ENCODE data around the gene CCDC85B. TPM values are rescaled to one million over a fixed set of nuclear protein-coding genes. Genes with fewer than 3 reads are reported as not detected.

CCDC85B gene
- total and polyA plus RNA-seq, 2 of the 13 experiments (the other 11 are each of a cell fraction or from before 2014, with no cell fraction given): 8.2 to 19.5 TPM

DNA sequence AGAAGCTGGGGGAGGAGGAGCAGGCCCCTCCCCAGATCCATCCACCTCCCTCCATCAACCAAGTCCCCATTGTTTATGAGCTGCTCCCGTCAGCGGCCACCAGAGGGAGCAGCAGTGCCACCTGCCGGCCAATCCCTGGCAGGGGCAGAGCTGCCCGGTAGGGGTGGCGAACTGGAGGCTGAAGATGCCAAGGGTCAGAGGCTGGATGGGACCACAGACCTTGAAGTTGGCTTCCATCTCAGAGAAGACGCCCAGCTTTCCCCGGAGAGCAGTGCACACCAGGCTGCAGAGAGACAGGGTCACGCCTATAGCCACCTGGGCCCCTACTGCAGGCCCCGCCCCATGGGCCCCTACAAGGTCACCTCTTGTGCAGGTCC lies 5.8 kb upstream of the CCDC85B start (continued):
- no peak for TF ChIP-seq ZNF343 (CRISPR knock-in tag; IDR thresholded peaks at IDR 0.05)
- peak; percentile 22; the same call in 1 of the 2 replicates for TF ChIP-seq ZSCAN25 (CRISPR knock-in tag; IDR thresholded peaks at IDR 0.05)
- TF ChIP-seq DPF2 (CRISPR knock-in tag; IDR thresholded peaks at IDR 0.05; ENCODE audit: borderline replicate concordance, low read depth): no peak
- TF ChIP-seq, protein P1, sequence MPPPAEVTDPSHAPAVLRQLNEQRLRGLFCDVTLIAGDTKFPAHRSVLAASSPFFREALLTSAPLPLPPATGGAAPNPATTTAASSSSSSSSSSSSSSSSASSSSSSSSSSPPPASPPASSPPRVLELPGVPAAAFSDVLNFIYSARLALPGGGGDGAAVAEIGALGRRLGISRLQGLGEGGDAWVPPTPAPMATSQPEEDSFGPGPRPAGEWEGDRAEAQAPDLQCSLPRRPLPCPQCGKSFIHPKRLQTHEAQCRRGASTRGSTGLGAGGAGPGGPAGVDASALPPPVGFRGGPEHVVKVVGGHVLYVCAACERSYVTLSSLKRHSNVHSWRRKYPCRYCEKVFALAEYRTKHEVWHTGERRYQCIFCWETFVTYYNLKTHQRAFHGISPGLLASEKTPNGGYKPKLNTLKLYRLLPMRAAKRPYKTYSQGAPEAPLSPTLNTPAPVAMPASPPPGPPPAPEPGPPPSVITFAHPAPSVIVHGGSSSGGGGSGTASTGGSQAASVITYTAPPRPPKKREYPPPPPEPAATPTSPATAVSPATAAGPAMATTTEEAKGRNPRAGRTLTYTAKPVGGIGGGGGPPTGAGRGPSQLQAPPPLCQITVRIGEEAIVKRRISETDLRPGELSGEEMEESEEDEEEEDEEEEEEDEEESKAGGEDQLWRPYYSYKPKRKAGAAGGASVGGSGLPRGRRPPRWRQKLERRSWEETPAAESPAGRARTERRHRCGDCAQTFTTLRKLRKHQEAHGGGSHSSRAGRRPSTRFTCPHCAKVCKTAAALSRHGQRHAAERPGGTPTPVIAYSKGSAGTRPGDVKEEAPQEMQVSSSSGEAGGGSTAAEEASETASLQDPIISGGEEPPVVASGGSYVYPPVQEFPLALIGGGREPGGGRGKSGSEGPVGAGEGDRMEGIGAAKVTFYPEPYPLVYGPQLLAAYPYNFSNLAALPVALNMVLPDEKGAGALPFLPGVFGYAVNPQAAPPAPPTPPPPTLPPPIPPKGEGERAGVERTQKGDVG (CRISPR knock-in tag; IDR thresholded peaks at IDR 0.05; ENCODE audit: borderline replicate concordance): no peak
- TF ChIP-seq, protein P2, sequence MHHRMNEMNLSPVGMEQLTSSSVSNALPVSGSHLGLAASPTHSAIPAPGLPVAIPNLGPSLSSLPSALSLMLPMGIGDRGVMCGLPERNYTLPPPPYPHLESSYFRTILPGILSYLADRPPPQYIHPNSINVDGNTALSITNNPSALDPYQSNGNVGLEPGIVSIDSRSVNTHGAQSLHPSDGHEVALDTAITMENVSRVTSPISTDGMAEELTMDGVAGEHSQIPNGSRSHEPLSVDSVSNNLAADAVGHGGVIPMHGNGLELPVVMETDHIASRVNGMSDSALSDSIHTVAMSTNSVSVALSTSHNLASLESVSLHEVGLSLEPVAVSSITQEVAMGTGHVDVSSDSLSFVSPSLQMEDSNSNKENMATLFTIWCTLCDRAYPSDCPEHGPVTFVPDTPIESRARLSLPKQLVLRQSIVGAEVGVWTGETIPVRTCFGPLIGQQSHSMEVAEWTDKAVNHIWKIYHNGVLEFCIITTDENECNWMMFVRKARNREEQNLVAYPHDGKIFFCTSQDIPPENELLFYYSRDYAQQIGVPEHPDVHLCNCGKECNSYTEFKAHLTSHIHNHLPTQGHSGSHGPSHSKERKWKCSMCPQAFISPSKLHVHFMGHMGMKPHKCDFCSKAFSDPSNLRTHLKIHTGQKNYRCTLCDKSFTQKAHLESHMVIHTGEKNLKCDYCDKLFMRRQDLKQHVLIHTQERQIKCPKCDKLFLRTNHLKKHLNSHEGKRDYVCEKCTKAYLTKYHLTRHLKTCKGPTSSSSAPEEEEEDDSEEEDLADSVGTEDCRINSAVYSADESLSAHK (CRISPR knock-in tag; IDR thresholded peaks at IDR 0.05; ENCODE audit: borderline replicate concordance): no peak
- TF ChIP-seq, protein P3, sequence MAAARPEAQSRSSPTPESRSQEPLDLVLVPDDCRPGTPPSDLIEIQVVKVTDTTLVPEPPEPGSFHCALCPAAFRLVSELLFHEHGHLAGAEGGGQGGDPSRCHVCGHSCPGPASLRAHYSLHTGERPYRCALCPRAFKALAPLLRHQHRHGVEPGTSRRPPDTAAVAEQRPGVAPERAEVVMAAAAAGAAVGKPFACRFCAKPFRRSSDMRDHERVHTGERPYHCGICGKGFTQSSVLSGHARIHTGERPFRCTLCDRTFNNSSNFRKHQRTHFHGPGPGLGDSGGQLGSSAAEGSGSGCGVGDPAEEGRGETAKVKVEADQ (CRISPR knock-in tag; IDR thresholded peaks at IDR 0.05; ENCODE audit: borderline replicate concordance): no peak
- TF ChIP-seq FOSL2 (CRISPR knock-in tag; IDR thresholded peaks at IDR 0.05): peak; percentile 56; the same call in 1 of the 2 replicates
- TF ChIP-seq, protein P4, sequence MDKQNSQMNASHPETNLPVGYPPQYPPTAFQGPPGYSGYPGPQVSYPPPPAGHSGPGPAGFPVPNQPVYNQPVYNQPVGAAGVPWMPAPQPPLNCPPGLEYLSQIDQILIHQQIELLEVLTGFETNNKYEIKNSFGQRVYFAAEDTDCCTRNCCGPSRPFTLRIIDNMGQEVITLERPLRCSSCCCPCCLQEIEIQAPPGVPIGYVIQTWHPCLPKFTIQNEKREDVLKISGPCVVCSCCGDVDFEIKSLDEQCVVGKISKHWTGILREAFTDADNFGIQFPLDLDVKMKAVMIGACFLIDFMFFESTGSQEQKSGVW (CRISPR knock-in tag; IDR thresholded peaks at IDR 0.05; ENCODE audit: borderline replicate concordance): no peak
- no peak for TF ChIP-seq ZNF547 (CRISPR knock-in tag; IDR thresholded peaks at IDR 0.05)
- TF ChIP-seq TCF7L2 (IDR thresholded peaks at IDR 0.05; ENCODE audit: low read depth, low read length): no peak
- TF ChIP-seq NONO (IDR thresholded peaks at IDR 0.05): no peak
- TF ChIP-seq NONO (CRISPR knock-in tag; conservative IDR thresholded peaks at IDR 0.05): no peak; the same call in 1 of the 2 replicates
- no peak for TF ChIP-seq MIER3 (CRISPR knock-in tag; IDR thresholded peaks at IDR 0.05; ENCODE audit: borderline replicate concordance)
- TF ChIP-seq MAFK (conservative IDR thresholded peaks at IDR 0.05 in 1 of 2, IDR thresholded peaks at IDR 0.05 in 1 of 2; ENCODE audit: low read length in 2 of 2): no peak
- TF ChIP-seq, protein P5, sequence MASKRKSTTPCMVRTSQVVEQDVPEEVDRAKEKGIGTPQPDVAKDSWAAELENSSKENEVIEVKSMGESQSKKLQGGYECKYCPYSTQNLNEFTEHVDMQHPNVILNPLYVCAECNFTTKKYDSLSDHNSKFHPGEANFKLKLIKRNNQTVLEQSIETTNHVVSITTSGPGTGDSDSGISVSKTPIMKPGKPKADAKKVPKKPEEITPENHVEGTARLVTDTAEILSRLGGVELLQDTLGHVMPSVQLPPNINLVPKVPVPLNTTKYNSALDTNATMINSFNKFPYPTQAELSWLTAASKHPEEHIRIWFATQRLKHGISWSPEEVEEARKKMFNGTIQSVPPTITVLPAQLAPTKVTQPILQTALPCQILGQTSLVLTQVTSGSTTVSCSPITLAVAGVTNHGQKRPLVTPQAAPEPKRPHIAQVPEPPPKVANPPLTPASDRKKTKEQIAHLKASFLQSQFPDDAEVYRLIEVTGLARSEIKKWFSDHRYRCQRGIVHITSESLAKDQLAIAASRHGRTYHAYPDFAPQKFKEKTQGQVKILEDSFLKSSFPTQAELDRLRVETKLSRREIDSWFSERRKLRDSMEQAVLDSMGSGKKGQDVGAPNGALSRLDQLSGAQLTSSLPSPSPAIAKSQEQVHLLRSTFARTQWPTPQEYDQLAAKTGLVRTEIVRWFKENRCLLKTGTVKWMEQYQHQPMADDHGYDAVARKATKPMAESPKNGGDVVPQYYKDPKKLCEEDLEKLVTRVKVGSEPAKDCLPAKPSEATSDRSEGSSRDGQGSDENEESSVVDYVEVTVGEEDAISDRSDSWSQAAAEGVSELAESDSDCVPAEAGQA (IDR thresholded peaks at IDR 0.05; ENCODE audit: low read depth): no peak
- TF ChIP-seq, protein P5 (CRISPR knock-in tag; IDR thresholded peaks at IDR 0.05; ENCODE audit: borderline replicate concordance): no peak
- TF ChIP-seq ZNF232 (CRISPR knock-in tag; IDR thresholded peaks at IDR 0.05; ENCODE audit: borderline replicate concordance): no peak

Data from HepG2 (cell line).